ENCODE measurements around the gene TM9SF4. TPM values are rescaled to one million over a fixed set of nuclear protein-coding genes. Genes with fewer than 3 reads are reported as not detected.

TM9SF4 gene
- total RNA-seq, 2 experiments from 2014 or later, result 22.4 to 24.5 TPM

DNA sequence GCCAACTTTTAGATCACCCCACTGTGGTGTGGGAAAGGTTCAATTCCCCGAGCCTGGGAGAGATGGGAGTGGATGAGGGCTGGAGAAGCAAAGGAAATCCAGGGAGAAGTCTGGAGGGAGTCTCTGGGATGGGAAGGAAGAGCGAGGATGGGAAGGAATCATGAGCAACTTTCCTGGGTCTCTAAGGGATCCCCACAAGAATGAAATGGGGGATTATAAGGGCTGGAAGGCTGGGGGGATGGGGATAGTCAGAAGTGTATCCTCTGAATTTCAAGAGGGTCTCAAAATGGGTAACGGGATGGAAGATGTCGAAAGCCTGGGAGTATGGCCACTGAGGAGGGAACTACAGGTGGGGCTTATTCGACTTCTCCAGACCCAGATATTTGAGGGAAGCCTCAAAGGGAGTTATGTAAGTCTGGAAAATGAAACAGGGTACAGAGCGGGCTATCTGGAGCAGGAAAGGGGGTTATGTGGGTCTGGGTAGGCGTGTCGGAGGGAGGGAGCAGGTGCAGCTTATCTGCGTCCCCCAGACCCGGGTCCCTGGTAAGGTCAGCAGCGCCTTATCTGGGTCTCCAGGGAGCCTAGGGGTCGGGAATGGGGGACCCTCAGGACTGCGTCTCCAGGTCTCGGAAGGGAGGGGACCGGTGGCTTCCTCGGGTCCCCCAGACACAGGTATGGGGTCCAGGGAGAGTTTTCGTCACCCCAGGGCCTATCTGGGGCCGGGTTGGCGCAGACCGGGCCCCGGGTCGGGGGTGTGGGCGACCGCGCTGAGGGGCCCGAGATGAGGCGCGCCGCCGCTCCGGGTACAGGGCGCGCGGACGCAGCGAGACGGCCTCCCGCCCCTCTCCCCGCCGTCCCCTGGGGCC lies 97.5 kb downstream of the TM9SF4 start:
- peak overlapping the region; percentile 93 for H3K4me3 ChIP-seq (ENCODE audit: low read length)
- ATAC-seq (ENCODE audit: poor library complexity) (no peak), DNase-seq (peak in 3 of 14 experiments; percentile 10 to 44 (median 27))
- intact Hi-C loops (cut with DNase I, micrococcal nuclease), result loop anchor here in 1 of 2 experiments (1.0 to 10.0 kb wide), 4 partner anchors 70 to 618 kb away; partner anchors contain the start of genes KIF3B, PDRG1 and TM9SF4
- no peak for TF ChIP-seq CTCF (IDR thresholded peaks at IDR 0.05)
- Mint-ChIP-seq H3K27ac (peak overlapping the region; percentile 92), H3K4me3 (peak overlapping the region; percentile 96), H3K9me3 (no peaks in the 10 kb centered on the region), H3K36me3 (ENCODE audit: low read depth) (peaks cover 61% of the 10 kb centered on the region), H3K4me1 (ENCODE audit: low read depth) (peaks cover 83% of the 10 kb centered on the region), H3K27me3 (no peaks in the 10 kb centered on the region)
- POLR2A ChIA-PET, result no interaction called here
- H3K27ac ChIP-seq (ENCODE audit: low read depth in 1 of 2, low read length in 2 of 2), result peak overlapping the region; percentile 50 to 60
- CTCF ChIA-PET, result no interaction called here
- H3K4me1 ChIP-seq (ENCODE audit: insufficient read depth, low read length), result peaks cover 72% of the 10 kb centered on the region
- H3K27me3 ChIP-seq (ENCODE audit: control insufficient read depth in 1 of 2, insufficient read depth in 2 of 2, low read length in 2 of 2), result no peaks in the 10 kb centered on the region
- H3K9me3 ChIP-seq (ENCODE audit: control insufficient read depth in 1 of 2, insufficient read depth in 1 of 2, low read length in 2 of 2), result no peaks in the 10 kb centered on the region
- H3K36me3 ChIP-seq (ENCODE audit: insufficient read depth, low read length), result peaks cover 40% of the 10 kb centered on the region

DNA sequence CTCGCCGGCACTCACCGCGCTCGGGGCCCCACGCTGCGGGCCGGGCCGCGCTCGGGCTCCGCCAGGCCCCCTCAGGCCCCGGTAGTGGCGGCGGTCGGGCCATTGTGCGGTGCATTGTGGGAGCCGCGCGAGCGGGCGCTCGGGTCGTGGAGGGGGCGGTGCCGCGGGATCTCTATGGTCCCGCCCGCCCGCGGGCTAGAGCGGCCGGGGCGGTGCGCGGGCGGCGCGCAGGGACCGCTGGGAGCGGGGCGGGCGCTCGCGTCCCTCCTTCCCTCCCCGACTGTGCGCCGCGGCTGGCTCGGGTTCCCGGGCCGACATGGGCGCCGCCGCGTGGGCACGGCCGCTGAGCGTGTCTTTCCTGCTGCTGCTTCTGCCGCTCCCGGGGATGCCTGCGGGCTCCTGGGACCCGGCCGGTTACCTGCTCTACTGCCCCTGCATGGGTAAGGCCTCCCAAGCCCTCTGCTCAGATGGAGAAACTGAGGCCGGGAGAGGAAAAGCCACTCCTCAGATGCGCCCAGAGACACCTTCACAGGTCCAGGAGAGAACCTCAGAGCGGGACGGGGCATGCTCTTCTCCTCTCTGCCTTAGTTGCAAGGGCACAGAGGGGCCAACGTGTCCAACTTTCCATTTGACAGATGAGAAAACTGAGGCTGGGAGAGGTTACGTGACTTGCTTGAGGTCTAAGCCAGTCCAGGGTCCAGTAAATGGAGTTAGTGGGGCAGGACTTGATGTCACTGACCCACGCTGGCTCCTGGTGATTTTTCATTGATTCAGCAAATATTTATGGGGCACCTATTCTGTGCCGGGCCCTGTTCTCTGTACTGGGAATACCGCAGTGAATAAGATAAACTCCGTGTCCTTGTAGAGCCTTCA lies 98.3 kb downstream of the TM9SF4 start, which contains the start of the genes PLAGL2 and POFUT1:
Gene PLAGL2, minus strand, starts transcription at position 118 of the 873 bp plus-strand sequence. CDS start 5,565 bp downstream, outside the sequence.
Gene POFUT1, plus strand, starts transcription at position 255 of the 873 bp plus-strand sequence. Its CDS starts 62 bp downstream, at position 317.
- peaks cover 79% of the 10 kb centered on the region for H3K4me1 Mint-ChIP-seq (ENCODE audit: low read depth)
- no peaks in the 10 kb centered on the region for H3K9me3 Mint-ChIP-seq
- H3K27me3 ChIP-seq (ENCODE audit: control insufficient read depth in 1 of 2, insufficient read depth in 2 of 2, low read length in 2 of 2), result no peaks in the 10 kb centered on the region
- ChIA-PET CTCF (interaction anchor here (0.6 kb wide), 1 partner anchor 13 kb away, joined by 4 read pairs; no protein-coding TSS in a partner anchor), POLR2A (no interaction called here)
- H3K27ac ChIP-seq (ENCODE audit: low read depth in 1 of 2, low read length in 2 of 2), result peak within 1 kb of the TSS; percentile 50 to 60
- intact Hi-C loops (cut with DNase I, micrococcal nuclease), result loop anchor here in 1 of 2 experiments (1.0 to 10.0 kb wide), 5 partner anchors 69 to 617 kb away; partner anchors contain the start of genes KIF3B, PDRG1 and TM9SF4
- H3K36me3 Mint-ChIP-seq (ENCODE audit: low read depth), result peaks cover 56% of the 10 kb centered on the region
- DNase-seq (peak; percentile 74 to 95 (median 87)), ATAC-seq (ENCODE audit: poor library complexity) (peak; percentile 95)
- peak within 1 kb of the TSS; percentile 94 for H3K4me3 ChIP-seq (ENCODE audit: low read length)
- peaks cover 66% of the 10 kb centered on the region for H3K4me1 ChIP-seq (ENCODE audit: insufficient read depth, low read length)
- H3K9me3 ChIP-seq (ENCODE audit: control insufficient read depth in 1 of 2, insufficient read depth in 1 of 2, low read length in 2 of 2), result no peaks in the 10 kb centered on the region
- H3K27me3 Mint-ChIP-seq, result no peaks in the 10 kb centered on the region
- peak within 1 kb of the TSS; percentile 92 for H3K27ac Mint-ChIP-seq
- H3K4me3 Mint-ChIP-seq, result peak within 1 kb of the TSS; percentile 96
- peaks cover 33% of the 10 kb centered on the region for H3K36me3 ChIP-seq (ENCODE audit: insufficient read depth, low read length)
- no peak for TF ChIP-seq CTCF (IDR thresholded peaks at IDR 0.05)

Measured in CD4-positive, alpha-beta T cell (primary cell).